ENCODE data around the gene PTTG1IP.

The PTTG1IP gene

DNA sequence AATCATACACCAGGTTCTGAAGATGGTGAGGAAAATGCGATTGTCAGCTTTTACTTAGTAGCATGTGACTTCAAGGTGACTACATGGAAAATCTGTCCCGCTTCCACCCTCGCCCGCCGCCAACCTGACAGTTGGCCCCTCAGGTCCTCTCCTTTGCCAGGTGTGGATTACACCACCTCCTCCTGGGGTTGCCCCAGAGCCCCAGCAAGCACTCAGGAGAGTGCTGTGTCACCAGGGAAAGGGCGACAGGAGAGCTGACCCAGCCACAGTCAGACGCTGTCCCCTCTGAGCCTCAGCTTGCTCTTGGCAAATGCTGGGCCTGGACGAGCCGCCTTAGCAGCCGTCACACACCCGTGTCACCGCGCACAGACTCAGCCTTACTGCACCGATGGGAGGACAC, 17.9 kb downstream of the PTTG1IP start:
- Histone ChIP-seq H3K4me3 (ENCODE audit: low read depth in 1 of 2, low read length in 2 of 2) (no peak overlapping the region), H3K4me1 (ENCODE audit: insufficient read depth, low read length) (no peaks in the 10 kb centered on the region), H2AFZ (ENCODE audit: low read depth, low read length) (no peak overlapping the region), H4K20me1 (ENCODE audit: insufficient read depth, low read length) (peaks cover 45% of the 10 kb centered on the region), H3K9ac (ENCODE audit: low read depth, low read length) (no peak overlapping the region), H3K4me2 (ENCODE audit: insufficient read depth, low read length) (no peak overlapping the region), H3K27ac (ENCODE audit: low read length) (no peak overlapping the region), H3K36me3 (ENCODE audit: insufficient read depth, low read length) (peaks cover 91% of the 10 kb centered on the region), H3K27me3 (ENCODE audit: insufficient read depth, low read length, poor library complexity) (no peaks in the 10 kb centered on the region), H3K79me2 (ENCODE audit: insufficient read depth, low read length) (peaks cover 35% of the 10 kb centered on the region), H3K9me3 (ENCODE audit: insufficient read depth, low read length, severe bottlenecking) (no peaks in the 10 kb centered on the region)
- no peak for DNase-seq
- no peak for ATAC-seq (ENCODE audit: insufficient read depth, low read depth)
- no peak for TF ChIP-seq EZH2 (IDR thresholded peaks at IDR 0.05; ENCODE audit: borderline replicate concordance, low read depth, low read length, severe bottlenecking)
- TF ChIP-seq, protein P1, sequence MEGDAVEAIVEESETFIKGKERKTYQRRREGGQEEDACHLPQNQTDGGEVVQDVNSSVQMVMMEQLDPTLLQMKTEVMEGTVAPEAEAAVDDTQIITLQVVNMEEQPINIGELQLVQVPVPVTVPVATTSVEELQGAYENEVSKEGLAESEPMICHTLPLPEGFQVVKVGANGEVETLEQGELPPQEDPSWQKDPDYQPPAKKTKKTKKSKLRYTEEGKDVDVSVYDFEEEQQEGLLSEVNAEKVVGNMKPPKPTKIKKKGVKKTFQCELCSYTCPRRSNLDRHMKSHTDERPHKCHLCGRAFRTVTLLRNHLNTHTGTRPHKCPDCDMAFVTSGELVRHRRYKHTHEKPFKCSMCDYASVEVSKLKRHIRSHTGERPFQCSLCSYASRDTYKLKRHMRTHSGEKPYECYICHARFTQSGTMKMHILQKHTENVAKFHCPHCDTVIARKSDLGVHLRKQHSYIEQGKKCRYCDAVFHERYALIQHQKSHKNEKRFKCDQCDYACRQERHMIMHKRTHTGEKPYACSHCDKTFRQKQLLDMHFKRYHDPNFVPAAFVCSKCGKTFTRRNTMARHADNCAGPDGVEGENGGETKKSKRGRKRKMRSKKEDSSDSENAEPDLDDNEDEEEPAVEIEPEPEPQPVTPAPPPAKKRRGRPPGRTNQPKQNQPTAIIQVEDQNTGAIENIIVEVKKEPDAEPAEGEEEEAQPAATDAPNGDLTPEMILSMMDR (IDR thresholded peaks at IDR 0.05; ENCODE audit: borderline replicate concordance, extremely low read depth, low read length, poor library complexity, severe bottlenecking): no peak

DNA sequence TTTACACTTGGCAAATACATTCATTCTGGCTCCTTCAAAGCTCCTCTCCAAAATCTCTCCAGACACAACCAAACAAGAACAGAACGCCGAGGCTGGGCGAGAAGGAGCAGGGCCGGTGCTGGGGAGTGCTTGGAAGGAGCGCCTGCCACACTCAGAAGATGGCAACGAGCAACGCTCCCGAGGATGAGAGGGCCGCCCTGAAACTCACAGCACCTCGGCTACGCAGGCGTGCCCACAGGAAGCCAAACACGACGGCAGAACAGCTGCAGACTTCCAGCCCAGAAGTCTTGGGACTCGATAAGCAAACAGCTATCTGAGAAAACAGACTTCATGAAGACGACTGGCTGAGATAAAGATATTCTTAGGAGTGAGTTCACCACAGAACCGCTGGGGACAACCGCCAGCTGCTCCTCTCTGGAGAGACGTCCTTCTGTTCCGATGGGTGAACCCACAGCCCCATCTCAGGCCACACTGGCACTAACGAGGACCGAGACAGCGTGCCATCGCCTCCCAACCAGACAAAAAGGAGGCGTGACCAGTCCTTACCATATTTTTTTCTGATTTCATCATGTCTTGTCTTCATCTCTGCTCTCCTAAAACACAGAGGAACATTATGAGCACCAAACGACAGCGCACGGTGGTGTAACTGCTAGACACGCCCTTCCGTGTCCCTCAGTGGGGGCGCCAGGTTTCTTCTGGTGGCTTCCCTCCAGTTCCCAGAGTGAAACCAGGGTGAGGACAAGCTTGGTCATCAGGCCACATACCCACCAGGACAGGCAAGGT, 18.6 kb downstream of the PTTG1IP start:
- Histone ChIP-seq H3K9me3 (ENCODE audit: insufficient read depth, low read length, severe bottlenecking) (no peaks in the 10 kb centered on the region), H4K20me1 (ENCODE audit: insufficient read depth, low read length) (peaks cover 45% of the 10 kb centered on the region), H3K79me2 (ENCODE audit: insufficient read depth, low read length) (peaks cover 31% of the 10 kb centered on the region), H3K4me3 (ENCODE audit: low read depth in 1 of 2, low read length in 2 of 2) (no peak overlapping the region), H3K4me2 (ENCODE audit: insufficient read depth, low read length) (no peak overlapping the region), H2AFZ (ENCODE audit: low read depth, low read length) (no peak overlapping the region), H3K27ac (ENCODE audit: low read length) (no peak overlapping the region), H3K9ac (ENCODE audit: low read depth, low read length) (no peak overlapping the region), H3K4me1 (ENCODE audit: insufficient read depth, low read length) (no peaks in the 10 kb centered on the region), H3K36me3 (ENCODE audit: insufficient read depth, low read length) (peaks cover 94% of the 10 kb centered on the region), H3K27me3 (ENCODE audit: insufficient read depth, low read length, poor library complexity) (no peaks in the 10 kb centered on the region)
- peak; percentile 38 for DNase-seq
- ATAC-seq (ENCODE audit: insufficient read depth, low read depth): peak; percentile 73
- TF ChIP-seq, protein P1 (IDR thresholded peaks at IDR 0.05; ENCODE audit: borderline replicate concordance, extremely low read depth, low read length, poor library complexity, severe bottlenecking): no peak
- no peak for TF ChIP-seq EZH2 (IDR thresholded peaks at IDR 0.05; ENCODE audit: borderline replicate concordance, low read depth, low read length, severe bottlenecking)

DNA sequence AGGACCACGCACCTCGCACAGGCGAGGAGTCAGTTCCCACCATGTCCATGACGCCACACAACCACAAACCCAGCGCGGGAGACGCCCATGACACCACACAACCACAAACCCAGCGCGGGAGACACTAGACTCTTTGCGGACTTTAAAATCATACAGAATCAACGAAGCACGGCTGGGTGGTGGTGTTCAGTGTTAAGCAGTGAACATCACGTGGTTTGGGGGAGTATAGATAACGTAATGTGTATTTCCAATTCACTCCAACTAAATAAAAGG, 19.2 kb downstream of the PTTG1IP start:
- H3K9ac ChIP-seq (ENCODE audit: low read depth, low read length): no peak overlapping the region
- DNase-seq (no peak), ATAC-seq (ENCODE audit: insufficient read depth, low read depth) (0 out of 3 replicates have a peak, but pooled peaks have one; percentile 9)
- no peak overlapping the region for H3K27ac ChIP-seq (ENCODE audit: low read length)
- no peaks in the 10 kb centered on the region for H3K27me3 ChIP-seq (ENCODE audit: insufficient read depth, low read length, poor library complexity)
- peaks cover 95% of the 10 kb centered on the region for H3K36me3 ChIP-seq (ENCODE audit: insufficient read depth, low read length)
- H4K20me1 ChIP-seq (ENCODE audit: insufficient read depth, low read length): peaks cover 43% of the 10 kb centered on the region
- no peak overlapping the region for H3K4me3 ChIP-seq (ENCODE audit: low read depth in 1 of 2, low read length in 2 of 2)
- H2AFZ ChIP-seq (ENCODE audit: low read depth, low read length): no peak overlapping the region
- no peaks in the 10 kb centered on the region for H3K9me3 ChIP-seq (ENCODE audit: insufficient read depth, low read length, severe bottlenecking)
- peaks cover 26% of the 10 kb centered on the region for H3K79me2 ChIP-seq (ENCODE audit: insufficient read depth, low read length)
- no peak overlapping the region for H3K4me2 ChIP-seq (ENCODE audit: insufficient read depth, low read length)
- no peaks in the 10 kb centered on the region for H3K4me1 ChIP-seq (ENCODE audit: insufficient read depth, low read length)
- TF ChIP-seq, protein P1 (IDR thresholded peaks at IDR 0.05; ENCODE audit: borderline replicate concordance, extremely low read depth, low read length, poor library complexity, severe bottlenecking): no peak
- no peak for TF ChIP-seq EZH2 (IDR thresholded peaks at IDR 0.05; ENCODE audit: borderline replicate concordance, low read depth, low read length, severe bottlenecking)
